ENCODE data around the gene APMAP.

APMAP gene

DNA sequence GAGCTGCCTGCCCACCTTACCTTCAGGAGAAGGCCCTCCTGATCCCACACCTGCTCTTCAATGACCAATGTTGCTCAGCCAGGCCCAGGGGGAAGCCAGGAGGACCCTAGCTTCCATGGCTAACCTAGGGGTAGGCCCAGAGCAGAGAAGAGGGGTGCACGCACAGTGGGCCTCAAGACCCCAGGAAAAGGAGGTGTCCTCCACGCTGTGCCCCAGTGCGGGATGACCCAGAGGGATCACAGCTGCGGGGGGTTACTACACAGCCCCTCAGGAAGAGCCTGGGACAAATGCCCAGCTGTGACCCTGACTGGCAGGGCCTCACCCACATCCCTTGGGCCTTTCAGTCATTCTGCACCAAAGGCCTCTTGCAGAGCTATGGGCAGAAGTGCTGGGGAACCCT is 31.6 kb upstream of the APMAP start:
- no peak for DNase-seq (ENCODE audit: low spot score)

DNA sequence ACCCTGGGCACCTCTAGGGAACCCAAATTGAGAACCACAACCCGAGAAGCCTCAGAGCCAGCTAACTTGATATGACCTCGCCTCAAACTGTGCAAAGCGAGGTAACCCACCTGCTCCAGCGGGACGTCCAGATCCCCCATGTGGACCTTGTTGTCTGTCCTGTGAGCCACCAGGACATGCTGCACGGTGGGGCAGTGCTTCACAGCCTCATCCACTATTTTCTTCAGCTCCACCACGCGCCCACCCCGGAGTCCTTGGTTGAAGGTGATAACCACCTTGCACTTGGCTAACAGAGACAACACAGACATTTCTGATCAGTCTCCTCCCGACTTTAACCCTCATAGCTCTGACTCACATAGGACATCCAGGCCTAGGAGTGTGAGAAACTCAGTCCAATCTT is 30.8 kb upstream of the APMAP start:
- no peak for DNase-seq (ENCODE audit: low spot score)

DNA sequence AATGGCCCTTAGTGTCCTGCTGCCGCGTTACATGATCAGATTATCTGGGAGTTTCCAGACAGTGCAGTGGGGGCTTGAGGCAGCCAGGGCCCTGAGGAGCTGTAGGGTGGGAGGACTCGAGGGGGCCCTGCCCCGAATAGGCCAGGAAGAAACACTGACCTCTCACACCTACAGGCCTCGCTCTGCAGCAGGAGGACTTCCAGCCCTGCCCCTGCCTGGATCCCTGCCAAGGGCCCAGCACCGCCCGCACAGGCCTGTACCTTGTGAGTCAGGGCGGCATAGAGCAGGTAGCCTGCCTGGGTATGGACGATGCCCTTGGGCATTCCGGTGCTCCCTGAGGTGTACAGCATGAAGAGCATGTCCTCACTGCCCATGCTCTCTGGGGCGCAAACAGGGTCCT is 30.1 kb upstream of the APMAP start:
- no peak for DNase-seq (ENCODE audit: low spot score)

GRCh38 chr20:25021336-25021735 is 28.8 kb upstream of the APMAP start:
- no peak for DNase-seq (ENCODE audit: low spot score)

GRCh38 chr20:25020901-25021301 is 28.4 kb upstream of the APMAP start:
- no peak for DNase-seq (ENCODE audit: low spot score)

GRCh38 chr20:25020345-25020744 is 27.8 kb upstream of the APMAP start:
- DNase-seq (ENCODE audit: low spot score) = no peak

DNA sequence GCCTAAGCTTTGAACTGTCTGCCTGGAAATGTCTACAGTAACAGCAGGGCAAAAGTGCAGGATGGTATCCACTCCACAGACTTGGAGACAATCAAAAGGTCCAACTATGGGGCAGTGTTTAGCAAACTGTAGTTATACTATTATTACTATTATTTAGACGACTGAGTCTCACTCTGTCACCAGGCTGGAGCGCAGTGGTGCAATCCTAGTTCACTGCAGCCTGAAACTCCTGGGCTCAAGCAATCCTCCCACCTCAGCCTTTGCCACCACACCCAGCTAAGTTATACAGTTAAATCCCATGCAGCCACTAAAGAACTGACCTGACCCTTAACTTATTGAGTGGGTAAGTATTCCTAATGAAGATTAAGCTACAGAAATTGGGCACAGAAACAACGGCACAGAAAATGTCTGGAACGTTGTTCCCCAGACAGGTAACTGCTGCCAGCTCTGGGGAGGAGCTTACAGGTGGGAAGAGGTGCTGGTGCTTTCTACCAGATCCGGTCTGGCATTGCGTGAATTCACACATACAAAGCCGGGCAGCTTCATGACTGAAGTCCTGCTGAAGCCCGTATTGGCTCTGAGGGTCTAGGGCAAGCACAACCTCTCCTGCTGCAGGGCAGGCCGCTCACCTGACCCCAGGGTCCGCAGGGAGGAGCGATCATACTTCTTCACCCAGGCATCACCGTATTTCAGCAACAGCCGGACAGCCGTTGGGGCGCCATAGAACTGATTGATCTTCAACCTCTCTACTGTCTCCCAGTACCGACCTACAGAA is 27.0 kb upstream of the APMAP start:
- DNase-seq (ENCODE audit: low spot score) = no peak

DNA sequence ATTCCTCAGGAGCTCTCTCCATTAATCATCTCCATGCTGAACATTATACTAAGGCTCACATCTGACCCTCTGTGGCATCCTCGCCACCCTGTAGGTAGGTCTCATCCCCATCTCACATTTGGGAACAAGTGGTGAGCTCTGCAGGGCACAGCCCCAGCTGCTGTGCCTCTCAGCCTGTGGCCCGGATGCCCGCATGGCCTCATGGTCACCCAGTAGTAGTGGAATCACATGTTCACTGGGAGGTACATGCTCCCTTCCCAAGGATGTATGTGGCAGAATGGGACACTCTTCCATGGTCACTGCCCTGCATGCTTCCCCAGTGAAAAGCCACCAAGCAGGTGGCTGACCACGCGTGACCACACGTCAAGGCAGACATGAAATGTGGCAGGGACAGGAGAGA is 26.3 kb upstream of the APMAP start:
- DNase-seq (ENCODE audit: low spot score) = no peak

- DNase-seq (ENCODE audit: low spot score) = no peak
Observed at GRCh38 chr20:25018425-25018824, 25.9 kb upstream of the APMAP start.

DNA sequence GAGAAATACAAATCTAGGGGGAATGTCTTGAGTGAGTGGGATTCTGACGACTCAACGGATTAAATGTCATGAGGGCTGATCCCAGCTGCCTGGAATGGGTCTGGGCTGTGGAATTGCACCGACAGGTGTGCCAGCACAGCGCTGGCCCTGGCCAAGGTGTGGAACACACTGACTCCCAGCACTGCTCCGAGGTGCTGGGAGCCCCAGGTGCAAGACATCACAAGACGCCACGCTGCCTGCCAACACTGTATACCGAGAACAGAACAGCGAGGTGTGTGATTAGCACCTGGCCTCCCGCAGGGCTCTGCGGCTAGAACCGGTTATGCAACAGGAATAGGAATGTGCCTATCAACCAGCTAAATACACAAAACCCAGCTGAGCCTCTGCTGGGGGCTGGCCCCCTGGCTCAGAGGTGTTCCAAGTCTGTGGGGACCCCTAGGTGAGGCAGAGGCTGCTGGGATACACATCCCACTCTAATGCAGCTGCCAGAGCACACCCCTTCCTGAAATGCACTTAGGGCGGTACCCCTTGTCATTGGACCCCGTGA is 24.8 kb upstream of the APMAP start:
- no peak for DNase-seq (ENCODE audit: low spot score)

GRCh38 chr20:25016471-25016870 is 23.9 kb upstream of the APMAP start:
- DNase-seq (ENCODE audit: low spot score) = no peak

DNA sequence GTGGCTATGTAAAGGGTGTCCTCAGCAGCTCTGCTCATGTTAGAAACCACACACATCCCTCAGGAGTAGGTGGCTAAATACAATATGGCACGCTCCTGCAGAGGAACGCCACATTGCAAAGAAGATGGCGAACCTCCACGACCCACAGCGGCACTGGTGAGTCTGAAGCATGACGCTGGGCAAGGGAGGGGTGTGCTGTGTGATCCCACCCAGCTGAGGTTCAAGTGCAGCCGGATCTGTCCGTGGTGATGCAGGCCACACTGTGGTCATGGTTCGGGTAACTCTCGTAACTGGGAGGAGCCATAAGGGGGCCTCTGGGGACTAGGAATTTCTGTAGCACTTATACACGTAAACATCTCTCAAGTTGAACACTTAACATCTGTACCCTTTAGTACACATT is 23.4 kb upstream of the APMAP start:
- DNase-seq (ENCODE audit: low spot score) = no peak

- DNase-seq (ENCODE audit: low spot score) = no peak
Observed at GRCh38 chr20:25014816-25015215, 22.3 kb upstream of the APMAP start.

DNA sequence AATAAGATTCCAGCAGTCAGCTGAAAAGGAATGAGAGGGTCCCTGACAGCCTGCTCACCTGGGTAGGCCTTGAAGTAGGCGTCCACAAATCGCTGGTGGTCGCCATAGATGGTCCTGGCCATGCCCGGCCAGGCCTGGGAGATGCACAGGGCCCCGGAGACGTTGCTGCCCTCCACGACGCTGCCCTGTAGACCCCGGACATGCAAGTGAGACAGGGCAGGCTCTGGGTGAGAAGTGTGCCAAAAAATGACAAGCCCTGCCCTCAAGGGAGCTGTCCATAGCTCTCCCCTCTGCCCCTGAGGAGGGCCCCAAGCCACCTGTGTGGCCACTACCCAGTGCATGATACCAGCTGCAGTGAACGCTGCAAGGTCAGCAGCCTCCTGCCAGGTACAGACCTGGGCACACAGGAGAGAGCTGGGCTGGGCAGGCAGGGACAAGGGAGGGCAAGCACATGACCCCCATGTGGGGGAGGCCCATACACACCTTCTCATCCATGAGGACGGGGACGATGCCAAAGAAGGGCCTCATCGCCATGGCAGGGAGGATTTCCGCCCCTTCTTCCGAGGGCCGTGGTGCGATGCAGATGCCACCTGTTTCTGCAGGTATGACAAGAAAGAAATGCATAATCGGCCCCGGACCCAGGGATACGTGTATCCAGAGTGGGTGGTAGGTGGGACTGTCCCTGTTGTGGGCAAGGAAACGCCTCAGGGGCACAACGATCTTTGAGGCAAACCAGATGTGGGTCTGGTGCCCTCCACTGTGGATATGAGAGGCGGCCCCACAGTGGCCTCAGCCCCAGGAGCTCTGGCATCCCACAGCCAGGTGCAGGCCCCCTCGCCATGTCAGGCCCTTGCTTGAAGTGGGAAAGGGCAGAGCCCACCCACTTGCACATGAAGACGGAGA is 21.2 kb upstream of the APMAP start:
- no peak for DNase-seq (ENCODE audit: low spot score)

- DNase-seq (ENCODE audit: low spot score) = no peak
Observed at GRCh38 chr20:25012616-25013189, 20.2 kb upstream of the APMAP start.

GRCh38 chr20:25011831-25012241 is 19.3 kb upstream of the APMAP start:
- no peak for DNase-seq (ENCODE audit: low spot score)

GRCh38 chr20:25011261-25011660 is 18.7 kb upstream of the APMAP start:
- no peak for DNase-seq (ENCODE audit: low spot score)

- no peak for DNase-seq (ENCODE audit: low spot score)
Observed at GRCh38 chr20:25009218-25010145, 16.9 kb upstream of the APMAP start.

- DNase-seq (ENCODE audit: low spot score) = no peak
Observed at GRCh38 chr20:25008388-25009217, 16.1 kb upstream of the APMAP start.

DNA sequence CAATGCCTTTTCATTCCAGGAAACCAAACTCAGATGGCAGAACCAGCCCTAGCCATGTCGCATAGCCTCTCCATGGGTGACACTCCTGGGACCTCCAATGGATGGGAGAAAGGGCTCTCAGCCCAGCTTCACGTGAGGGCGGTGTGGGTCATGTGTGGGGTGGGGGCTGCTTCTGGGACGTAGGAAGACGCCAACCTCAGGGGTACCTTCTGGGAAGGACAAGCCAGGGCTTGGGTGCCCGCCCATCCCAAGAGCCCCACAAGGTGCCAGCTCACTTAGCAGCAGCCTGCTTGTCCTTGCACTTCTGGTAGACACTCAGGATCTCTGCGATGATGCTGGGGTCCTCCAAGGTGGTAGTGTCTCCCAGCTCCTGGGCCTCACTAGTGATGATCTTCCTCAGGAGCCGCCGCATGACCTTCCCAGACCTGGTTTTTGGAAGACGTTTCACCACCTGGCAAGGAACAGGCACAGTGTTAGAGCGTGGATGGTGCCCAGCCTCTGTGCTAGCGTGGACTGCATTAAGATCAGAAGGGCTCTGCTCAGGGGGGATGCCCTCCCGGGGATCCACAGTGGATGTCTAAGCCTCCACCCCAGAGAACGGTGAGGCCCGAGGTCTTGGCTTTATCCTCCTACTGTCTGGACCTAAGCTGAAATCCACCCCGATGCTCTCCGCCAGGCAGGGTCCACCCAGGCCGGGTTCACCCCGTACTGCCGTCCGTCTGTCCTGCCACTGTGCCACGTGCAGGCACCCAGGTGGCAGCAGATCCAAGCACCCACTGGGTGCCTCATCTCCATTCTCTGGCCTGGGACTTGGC is 15.1 kb upstream of the APMAP start:
- no peak for DNase-seq (ENCODE audit: low spot score)

Measured in germinal center (tissue), 1 donor.